Heart right ventricle (tissue), 16 donors: ENCODE measurements around the gene MPV17L. TPM values are rescaled to one million over a fixed set of nuclear protein-coding genes. Genes with fewer than 3 reads are reported as not detected.
"Not testable (repeated sequence)": the region's sequence is repeated elsewhere in the genome, so short reads cannot be mapped to it uniquely, and the experiment has no call there.

Experiments used
- ATAC-seq, 8 donors: fragments of 200-7000 bp; cut with Tn5 transposase; one replicate each; pipeline ENCODE4 v1.9.1; 2020; ENCODE audit warnings: mild to moderate bottlenecking in 8 of 8, moderate library complexity in 8 of 8, moderate number of reproducible peaks in 1 of 8
- DNase-seq, 2 donors: peaks; one replicate each; pipeline ENCODE4 v3.0.0-alpha.2; 2020
- H3K27ac ChIP-seq, 10 donors: fragments of 200-600 bp; sonication (generic) in 2 of 10; one replicate each; pipeline versions ENCODE4 v1.5.0 to v1.8.0; 2020 to 2022; ENCODE audit warnings: mild to moderate bottlenecking in 3 of 10
- H3K27me3 ChIP-seq, 7 donors: fragments of 200-600 bp; one replicate each; pipeline ENCODE4 v1.8.0; 2021 to 2022; ENCODE audit warnings: mild to moderate bottlenecking in 2 of 7
- H3K36me3 ChIP-seq, 9 donors: fragments of 200-600 bp; sonication (generic) in 1 of 9; one replicate each; pipeline versions ENCODE4 v1.5.0 to v1.8.0; 2020 to 2022; ENCODE audit warnings: mild to moderate bottlenecking in 2 of 9
- H3K4me1 ChIP-seq, 9 donors: fragments of 200-600 bp; sonication (generic) in 1 of 9; one replicate each; pipeline versions ENCODE4 v1.5.0 to v1.8.0; 2020 to 2022; ENCODE audit warnings: mild to moderate bottlenecking in 4 of 9
- H3K4me3 ChIP-seq, 10 donors: fragments of 200-600 bp; sonication (generic) in 2 of 10; one replicate each; pipeline versions ENCODE4 v1.5.0 to v1.8.0; 2020 to 2022; ENCODE audit warnings: mild to moderate bottlenecking in 7 of 10, moderate library complexity in 2 of 10
- H3K9me3 ChIP-seq, 11 donors: fragments of 200-600 bp in 10 of 11; sonication (generic) in 2 of 11; one replicate each; pipeline versions ENCODE4 v1.5.0 to v1.8.0; 2013 to 2022; ENCODE audit warnings: mild to moderate bottlenecking in 2 of 11, control low read depth in 1 of 11, moderate library complexity in 1 of 11
- CTCF ChIP-seq, 9 donors: fragments of 200-600 bp; sonication (generic) in 2 of 9; IDR thresholded peaks; one replicate each; pipeline versions ENCODE4 v1.5.0 to v1.8.0; 2021 to 2022; ENCODE audit warnings: antibody characterized with exemption in 9 of 9, mild to moderate bottlenecking in 5 of 9, moderate library complexity in 1 of 9
- WGBS, 2 donors: extraction: QIAGEN DNeasy Blood & Tissue Kit; methylation state at CpG; one replicate each; pipeline ENCODE4 v1.1.7; 2013; ENCODE audit warnings: inconsistent platforms in 1 of 2; 5-methylcytosine and 5-hydroxymethylcytosine counted together
- intact Hi-C, 10 donors: fragments of 100-400 bp; cut with DNase I; formaldehyde crosslinking; loops; one replicate each; pipeline versions ENCODE4 v1.11.1 to v1.14.2; 2022
- polyA plus RNA-seq, 2 donors: library from polyadenylated mRNA; stranded (reverse); fragments of 200-250 nt; gene quantifications; one replicate each; pipeline ENCODE4 v1.2.3, GENCODE V29; 2013
- total RNA-seq, 10 donors: library from RNA; stranded (reverse); fragmentation: NEBNext Ultra II Directional in 3 of 10; extraction: Animal tissue kit (Norgen Biotek cat#: 25700) in 3 of 10; gene quantifications; one replicate each; pipeline versions ENCODE4 v1.2.1 to v1.2.4, GENCODE V29; 2021 to 2023
- donor health status: Arrhythmogenic right ventricular cardiomyopathy.
- donor health status: ischemic (EF 13 %, LVEDD 7.1; RV severe dilation, severe dysfunction).
- donor health status: healthy with polysubstance abuse.
- donor health status: DM: no; HTN: yes; CAD: no.
- donor health status: DM: no; HTN: no; CAD: no.
- donor health status: ischemic (EF 25% LVEDD 6.9; RV normal size, moderate dysfunction).
- donor health status: ischemic (EF 25% LVEDD 5.7; RV mildly dilated, moderate dysfunction).
- donor health status: healthy.
- donor health status: DM: yes; HTN: yes; CAD: no.
- donor health status: Ischemic cardiomyopathy.
- donor health status: ischemic (EF 35%, LVEDD 5.7; RV mildly dilated, moderate dysfunction).
- donor health status: nonischemic (EF 11% LVEDD 7.7; RV severe dilation, severe dysfunction).
- donor health status: DM: yes; HTN: yes; CAD: no.
- donor health status: PGD.
- donor health status: ischemic (EF 29% LVEDD 5.4; RV normal size, mild dysfunction).
- donor health status: nonischemic (EF 23%, LVEDD 6.1; RV moderate dilation, normal function).

MPV17L gene
- total and polyA plus RNA-seq, 12 donors, result 2.8 to 10.0 (median 8.2) TPM

GRCh38 chr16:15415511-15415985 lies 20.0 kb downstream of the MPV17L start:
- Histone ChIP-seq H3K27me3 (no peaks in the 10 kb centered on the region), H3K36me3 (no peaks in the 10 kb centered on the region), H3K4me3 (no peak overlapping the region), H3K4me1 (no peaks in the 10 kb centered on the region), H3K27ac (no peak overlapping the region), H3K9me3 (no peaks in the 10 kb centered on the region)
- TF ChIP-seq CTCF (IDR thresholded peaks at IDR 0.05), result no peak
- no peak for ATAC-seq
- intact Hi-C loops, result no loop called here
- WGBS, 2 donors, result 75 to 91% methylated on average over 3 of the region's 3 CpGs
- DNase-seq, result no peak

GRCh38 chr16:15417197-15417596 lies 21.6 kb downstream of the MPV17L start:
- Histone ChIP-seq H3K36me3 (no peaks in the 10 kb centered on the region), H3K9me3 (no peaks in the 10 kb centered on the region), H3K27ac (no peak overlapping the region), H3K4me3 (no peak overlapping the region), H3K4me1 (no peaks in the 10 kb centered on the region), H3K27me3 (no peaks in the 10 kb centered on the region)
- ATAC-seq (no peak), DNase-seq (no peak)
- no peak for TF ChIP-seq CTCF (IDR thresholded peaks at IDR 0.05)
- intact Hi-C loops, result no loop called here
- 96% methylated on average over 2 of the region's 2 CpGs for WGBS, 2 donors

- ATAC-seq (no peak), DNase-seq (no peak)
- 77 to 79% methylated on average over 3 of the region's 3 CpGs for WGBS, 2 donors
- Histone ChIP-seq H3K4me1 (no peaks in the 10 kb centered on the region), H3K4me3 (no peak overlapping the region), H3K9me3 (no peaks in the 10 kb centered on the region), H3K27ac (no peak overlapping the region), H3K27me3 (no peaks in the 10 kb centered on the region), H3K36me3 (no peaks in the 10 kb centered on the region)
- no peak for TF ChIP-seq CTCF (IDR thresholded peaks at IDR 0.05)
- intact Hi-C loops, result no loop called here
Observed at GRCh38 chr16:15418206-15418605, 22.7 kb downstream of the MPV17L start.

- not testable (repeated sequence) for H3K4me1 ChIP-seq, H3K27ac ChIP-seq, H3K4me3 ChIP-seq, H3K36me3 ChIP-seq, ATAC-seq, DNase-seq, H3K27me3 ChIP-seq, H3K9me3 ChIP-seq
- intact Hi-C loops, result loop anchor here in 6 of 10 donors (5.0 to 10.0 kb wide), 5 partner anchors 133 to 293 kb away; no protein-coding TSS in a partner anchor
- 83 to 90% methylated on average over 5 of the region's 5 CpGs for WGBS, 2 donors
Observed at GRCh38 chr16:15421696-15422095, 26.1 kb downstream of the MPV17L start.

GRCh38 chr16:15422222-15422621 lies 26.7 kb downstream of the MPV17L start:
- WGBS, 2 donors, result 83 to 93% methylated on average over 8 of the region's 8 CpGs
- H3K4me3 ChIP-seq, result no peak overlapping the region
- intact Hi-C loops, result loop anchor here in 6 of 10 donors (5.0 to 10.0 kb wide), 5 partner anchors 133 to 293 kb away; no protein-coding TSS in a partner anchor
- no peak for TF ChIP-seq CTCF (IDR thresholded peaks at IDR 0.05)
- H3K9me3 ChIP-seq, result no peaks in the 10 kb centered on the region
- ATAC-seq (no peak), DNase-seq (no peak)
- H3K27ac ChIP-seq, result no peak overlapping the region
- H3K4me1 ChIP-seq, result no peaks in the 10 kb centered on the region
- no peaks in the 10 kb centered on the region for H3K27me3 ChIP-seq
- no peaks in the 10 kb centered on the region for H3K36me3 ChIP-seq
